SK-N-SH (cell line): ENCODE results near the gene GOLGA8K.
"Not testable (repeated sequence)": the region's sequence is repeated elsewhere in the genome, so short reads cannot be mapped to it uniquely, and the experiment has no call there.

Experiments used
- ELF1 ChIP-seq: IDR thresholded peaks from 2 replicates; pipeline ENCODE4 v1.4.0; 2012
- EZH2phosphoT487 ChIP-seq: fragments of 200-600 bp; sonication (generic); IDR thresholded peaks from 2 replicates; pipeline ENCODE4 v1.6.1; 2017; ENCODE audit warnings: low read depth, mixed run types, mild to moderate bottlenecking, antibody characterized with exemption, moderate library complexity, borderline replicate concordance
- FOXM1 ChIP-seq: IDR thresholded peaks from 2 replicates; pipeline ENCODE4 v1.4.0; 2012; ENCODE audit warnings: low read depth, mild to moderate bottlenecking
- POLR2AphosphoS5 ChIP-seq: IDR thresholded peaks from 2 replicates; pipeline ENCODE4 v1.6.1; 2012; ENCODE audit warnings: low read depth, low read length
- RCOR1 ChIP-seq: fragments of 150-350 bp; IDR thresholded peaks from 2 replicates; pipeline ENCODE4 v1.6.1; 2017; ENCODE audit warnings: antibody characterized with exemption, low read length
- SMC3 ChIP-seq: IDR thresholded peaks from 2 replicates; pipeline ENCODE4 v1.6.1; 2012; ENCODE audit warnings: low read depth, low read length, improper control_type of control experiment
- TAF1 ChIP-seq: IDR thresholded peaks from 2 replicates; pipeline ENCODE4 v1.6.1; 2012; ENCODE audit warnings: low read depth, mild to moderate bottlenecking, low read length, moderate library complexity, borderline replicate concordance
- TEAD4 ChIP-seq: IDR thresholded peaks from 2 replicates; pipeline ENCODE4 v1.4.0; 2012; ENCODE audit warnings: mild to moderate bottlenecking, borderline replicate concordance; ENCODE audit not compliant: insufficient read depth
- TF ChIP-seq, protein P1 (sequence below): IDR thresholded peaks from 2 replicates; pipeline ENCODE4 v1.6.1; 2012; ENCODE audit warnings: mild to moderate bottlenecking, low read depth, low read length, moderate library complexity
- TF ChIP-seq, protein P2 (sequence below): fragments of 200-600 bp; sonication (generic); IDR thresholded peaks from 2 replicates; pipeline ENCODE4 v1.6.1; 2017; ENCODE audit warnings: antibody characterized with exemption, mild to moderate bottlenecking, moderate library complexity

GRCh38 chr15:32440445-32440977 lies 37.4 kb upstream of the GOLGA8K start:
- TF ChIP-seq, protein P1, sequence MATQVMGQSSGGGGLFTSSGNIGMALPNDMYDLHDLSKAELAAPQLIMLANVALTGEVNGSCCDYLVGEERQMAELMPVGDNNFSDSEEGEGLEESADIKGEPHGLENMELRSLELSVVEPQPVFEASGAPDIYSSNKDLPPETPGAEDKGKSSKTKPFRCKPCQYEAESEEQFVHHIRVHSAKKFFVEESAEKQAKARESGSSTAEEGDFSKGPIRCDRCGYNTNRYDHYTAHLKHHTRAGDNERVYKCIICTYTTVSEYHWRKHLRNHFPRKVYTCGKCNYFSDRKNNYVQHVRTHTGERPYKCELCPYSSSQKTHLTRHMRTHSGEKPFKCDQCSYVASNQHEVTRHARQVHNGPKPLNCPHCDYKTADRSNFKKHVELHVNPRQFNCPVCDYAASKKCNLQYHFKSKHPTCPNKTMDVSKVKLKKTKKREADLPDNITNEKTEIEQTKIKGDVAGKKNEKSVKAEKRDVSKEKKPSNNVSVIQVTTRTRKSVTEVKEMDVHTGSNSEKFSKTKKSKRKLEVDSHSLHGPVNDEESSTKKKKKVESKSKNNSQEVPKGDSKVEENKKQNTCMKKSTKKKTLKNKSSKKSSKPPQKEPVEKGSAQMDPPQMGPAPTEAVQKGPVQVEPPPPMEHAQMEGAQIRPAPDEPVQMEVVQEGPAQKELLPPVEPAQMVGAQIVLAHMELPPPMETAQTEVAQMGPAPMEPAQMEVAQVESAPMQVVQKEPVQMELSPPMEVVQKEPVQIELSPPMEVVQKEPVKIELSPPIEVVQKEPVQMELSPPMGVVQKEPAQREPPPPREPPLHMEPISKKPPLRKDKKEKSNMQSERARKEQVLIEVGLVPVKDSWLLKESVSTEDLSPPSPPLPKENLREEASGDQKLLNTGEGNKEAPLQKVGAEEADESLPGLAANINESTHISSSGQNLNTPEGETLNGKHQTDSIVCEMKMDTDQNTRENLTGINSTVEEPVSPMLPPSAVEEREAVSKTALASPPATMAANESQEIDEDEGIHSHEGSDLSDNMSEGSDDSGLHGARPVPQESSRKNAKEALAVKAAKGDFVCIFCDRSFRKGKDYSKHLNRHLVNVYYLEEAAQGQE: not testable (repeated sequence)
- TF ChIP-seq, protein P2, sequence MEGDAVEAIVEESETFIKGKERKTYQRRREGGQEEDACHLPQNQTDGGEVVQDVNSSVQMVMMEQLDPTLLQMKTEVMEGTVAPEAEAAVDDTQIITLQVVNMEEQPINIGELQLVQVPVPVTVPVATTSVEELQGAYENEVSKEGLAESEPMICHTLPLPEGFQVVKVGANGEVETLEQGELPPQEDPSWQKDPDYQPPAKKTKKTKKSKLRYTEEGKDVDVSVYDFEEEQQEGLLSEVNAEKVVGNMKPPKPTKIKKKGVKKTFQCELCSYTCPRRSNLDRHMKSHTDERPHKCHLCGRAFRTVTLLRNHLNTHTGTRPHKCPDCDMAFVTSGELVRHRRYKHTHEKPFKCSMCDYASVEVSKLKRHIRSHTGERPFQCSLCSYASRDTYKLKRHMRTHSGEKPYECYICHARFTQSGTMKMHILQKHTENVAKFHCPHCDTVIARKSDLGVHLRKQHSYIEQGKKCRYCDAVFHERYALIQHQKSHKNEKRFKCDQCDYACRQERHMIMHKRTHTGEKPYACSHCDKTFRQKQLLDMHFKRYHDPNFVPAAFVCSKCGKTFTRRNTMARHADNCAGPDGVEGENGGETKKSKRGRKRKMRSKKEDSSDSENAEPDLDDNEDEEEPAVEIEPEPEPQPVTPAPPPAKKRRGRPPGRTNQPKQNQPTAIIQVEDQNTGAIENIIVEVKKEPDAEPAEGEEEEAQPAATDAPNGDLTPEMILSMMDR: not testable (repeated sequence)
- TF ChIP-seq TAF1, TEAD4, FOXM1, EZH2phosphoT487, POLR2AphosphoS5, ELF1, RCOR1, SMC3: not testable (repeated sequence)
